SK-N-SH (cell line): ENCODE measurements around the gene ARPC5L. TPM values are rescaled to one million over a fixed set of nuclear protein-coding genes. Genes with fewer than 3 reads are reported as not detected.

ENCODE experiments used
- CTCF ChIA-PET: fragments of 300-600, 350-600 bp; formaldehyde crosslinking; extraction: SDS; loops from one replicate; lab custom pipeline; 2021; lab: Yijun Ruan, JAX
- POLR2A ChIA-PET: fragments of 350-600 bp; sonication (Branson Sonifier 250); formaldehyde crosslinking; extraction: SDS; loops from one replicate; lab custom pipeline; 2020; ENCODE audit warnings: antibody characterized with exemption, inconsistent platforms; lab: Yijun Ruan, JAX
- DNase-seq: peaks from one replicate; pipeline ENCODE4 v3.0.0; 2012
- H2AFZ ChIP-seq: fragments of 200-600 bp; sonication (generic); 2 replicates; pipeline ENCODE4 v1.8.1; 2016; ENCODE audit warnings: antibody characterized with exemption, mild to moderate bottlenecking, low read depth
- H3F3A ChIP-seq: fragments of 200-600 bp; sonication (generic); replicated peaks from 2 replicates; pipeline ENCODE3; 2016; ENCODE audit warnings: antibody characterized with exemption, mild to moderate bottlenecking; ENCODE audit not compliant: insufficient read depth
- H3K27ac ChIP-seq, 2 experiments: fragments of 200-500 bp in 1 of 2; fragments of 200-600 bp in 1 of 2; sonication (Bioruptor generic) in 1 of 2; sonication (generic), shearing (Covaris generic) in 1 of 2; 2 replicates each; pipeline versions ENCODE4 v1.5.1 to v1.6.1; 2014 to 2016; ENCODE audit warnings: low read depth in 2 of 2, inconsistent platforms in 1 of 2, low read length in 1 of 2, mild to moderate bottlenecking in 1 of 2, mixed read lengths in 1 of 2
- H3K27me3 ChIP-seq: fragments of 200-600 bp; sonication (generic), shearing (Covaris generic); 2 replicates; pipeline ENCODE4 v1.6.1; 2016; ENCODE audit warnings: mixed run types; ENCODE audit not compliant: insufficient read depth
- H3K36me3 ChIP-seq, 2 experiments: fragments of 200-500 bp in 1 of 2; fragments of 200-600 bp in 1 of 2; sonication (Bioruptor generic) in 1 of 2; sonication (generic) in 1 of 2; replicated peaks in 1 of 2; 2 replicates each; pipeline versions ENCODE3 to v1.5.1; 2014 to 2016; ENCODE audit warnings: low read length in 1 of 2, mild to moderate bottlenecking in 1 of 2; ENCODE audit not compliant: insufficient read depth in 2 of 2, control insufficient read depth in 1 of 2
- H3K4me1 ChIP-seq, 2 experiments: fragments of 200-500 bp in 1 of 2; fragments of 200-600 bp in 1 of 2; sonication (Bioruptor generic) in 1 of 2; sonication (generic), shearing (Covaris generic) in 1 of 2; 2 replicates each; pipeline versions ENCODE4 v1.5.1 to v1.6.1; 2014 to 2016; ENCODE audit warnings: low read depth in 1 of 2, low read length in 1 of 2, mixed run types in 1 of 2; ENCODE audit not compliant: insufficient read depth in 2 of 2, control insufficient read depth in 1 of 2
- H3K4me2 ChIP-seq: fragments of 200-600 bp; sonication (generic), shearing (Covaris generic); 2 replicates; pipeline ENCODE4 v1.6.1; 2017; ENCODE audit warnings: mixed run types
- H3K4me3 ChIP-seq, 2 experiments: fragments of 200-500 bp in 1 of 2; fragments of 200-600 bp in 1 of 2; sonication (Bioruptor generic) in 1 of 2; sonication (generic), shearing (Covaris generic) in 1 of 2; 2 replicates each; pipeline versions ENCODE4 v1.5.1 to v1.8.1; 2014 to 2016; ENCODE audit warnings: low read depth in 2 of 2, inconsistent platforms in 1 of 2, low read length in 1 of 2, mild to moderate bottlenecking in 1 of 2, mixed read lengths in 1 of 2, moderate library complexity in 1 of 2
- H3K79me2 ChIP-seq: fragments of 200-600 bp; sonication (generic); 2 replicates; pipeline ENCODE4 v1.8.1; 2017; ENCODE audit warnings: mild to moderate bottlenecking; ENCODE audit not compliant: insufficient read depth
- H3K9ac ChIP-seq: fragments of 200-600 bp; sonication (generic); 2 replicates; pipeline ENCODE4 v1.6.1; 2017; ENCODE audit warnings: mixed run types
- H3K9me2 ChIP-seq: fragments of 200-600 bp; sonication (generic); 2 replicates; pipeline ENCODE4 v1.6.1; 2017; ENCODE audit warnings: mixed run types
- H3K9me3 ChIP-seq: fragments of 200-600 bp; sonication (generic); 2 replicates; pipeline ENCODE4 v1.6.1; 2017; ENCODE audit warnings: mixed run types, mild to moderate bottlenecking, moderate library complexity
- H4K20me1 ChIP-seq: fragments of 200-600 bp; sonication (generic); 2 replicates; pipeline ENCODE4 v1.6.1; 2017; ENCODE audit warnings: mild to moderate bottlenecking, mixed run types; ENCODE audit not compliant: insufficient read depth
- EZH2phosphoT487 ChIP-seq: fragments of 200-600 bp; sonication (generic); IDR thresholded peaks from 2 replicates; pipeline ENCODE4 v1.6.1; 2017; ENCODE audit warnings: low read depth, mixed run types, mild to moderate bottlenecking, antibody characterized with exemption, moderate library complexity, borderline replicate concordance
- MEF2A ChIP-seq: IDR thresholded peaks from 2 replicates; pipeline ENCODE4 v1.4.0; 2012; ENCODE audit warnings: low read depth, borderline replicate concordance
- RCOR1 ChIP-seq: fragments of 150-350 bp; IDR thresholded peaks from 2 replicates; pipeline ENCODE4 v1.6.1; 2017; ENCODE audit warnings: antibody characterized with exemption, low read length
- RXRA ChIP-seq: IDR thresholded peaks from 2 replicates; pipeline ENCODE4 v1.4.0; 2012; ENCODE audit warnings: low read depth, mild to moderate bottlenecking, borderline replicate concordance
- SIN3A ChIP-seq: IDR thresholded peaks from 2 replicates; pipeline ENCODE4 v1.6.1; 2012; ENCODE audit warnings: low read depth, mild to moderate bottlenecking, low read length, moderate library complexity, borderline replicate concordance
- TCF12 ChIP-seq: IDR thresholded peaks from 2 replicates; pipeline ENCODE4 v1.4.0; 2012
- WGBS: methylation state at CpG from one replicate; pipeline ENCODE4 v1.1.6; 2017; ENCODE audit warnings: low lambda C conversion rate; 5-methylcytosine and 5-hydroxymethylcytosine counted together
- polyA plus RNA-seq, 3 experiments: library from polyadenylated mRNA; depleted of rRNA; stranded (reverse); fragments of >200 nt; gene quantifications; 2 replicates each; pipeline ENCODE4 v1.2.3, GENCODE V29; 2012
- TF ChIP-seq, protein P1 (sequence below): fragments of 200-600 bp; sonication (generic); IDR thresholded peaks from 2 replicates; pipeline ENCODE4 v1.6.1; 2017; ENCODE audit warnings: antibody characterized with exemption, mild to moderate bottlenecking, moderate library complexity
- TF ChIP-seq, protein P2 (sequence below): IDR thresholded peaks from 2 replicates; pipeline ENCODE4 v1.4.0; 2012; ENCODE audit warnings: low read depth, borderline replicate concordance

The ARPC5L gene
- polyA plus RNA-seq, 1 of the 3 experiments (the other 2 are of a cell fraction) = 73.1 TPM

GRCh38 chr9:124871156-124871561, 9.2 kb downstream of the ARPC5L start:
- H3K4me1 ChIP-seq = peaks cover 8 to 24% of the 10 kb centered on the region in 2 experiments; a peak in 3 of 4 replicates
- H3K27ac ChIP-seq = no peak overlapping the region
- WGBS = 85% methylated on average over 9 of the region's 11 CpGs
- no peaks in the 10 kb centered on the region for H3K9me2 ChIP-seq
- ChIA-PET POLR2A (interaction anchor here (1.2 kb wide), 1 partner anchor 10 kb away, joined by 3 read pairs; no protein-coding TSS in a partner anchor), CTCF (interaction anchor here (1.0 to 1.2 kb wide), 2 partner anchors 18 to 272 kb away, joined by 3 to 4 read pairs; partner anchors contain the start of genes SCAI and WDR38)
- H3K9me3 ChIP-seq = no peaks in the 10 kb centered on the region
- peak overlapping the region; percentile 85 to 94; a peak in 2 of 4 replicates for H3K4me3 ChIP-seq
- H3K36me3 ChIP-seq = peaks cover 12 to 37% of the 10 kb centered on the region in 2 experiments
- H3K4me2 ChIP-seq = peak overlapping the region; percentile 87
- DNase-seq = no peak
- peaks cover 3% of the 10 kb centered on the region for H3F3A ChIP-seq
- no peak for TF ChIP-seq MEF2A
- H3K27me3 ChIP-seq = no peaks in the 10 kb centered on the region
- H2AFZ ChIP-seq = no peak overlapping the region
- peaks cover 40% of the 10 kb centered on the region for H4K20me1 ChIP-seq
- no peak overlapping the region for H3K9ac ChIP-seq
- peaks cover 91% of the 10 kb centered on the region for H3K79me2 ChIP-seq

DNA sequence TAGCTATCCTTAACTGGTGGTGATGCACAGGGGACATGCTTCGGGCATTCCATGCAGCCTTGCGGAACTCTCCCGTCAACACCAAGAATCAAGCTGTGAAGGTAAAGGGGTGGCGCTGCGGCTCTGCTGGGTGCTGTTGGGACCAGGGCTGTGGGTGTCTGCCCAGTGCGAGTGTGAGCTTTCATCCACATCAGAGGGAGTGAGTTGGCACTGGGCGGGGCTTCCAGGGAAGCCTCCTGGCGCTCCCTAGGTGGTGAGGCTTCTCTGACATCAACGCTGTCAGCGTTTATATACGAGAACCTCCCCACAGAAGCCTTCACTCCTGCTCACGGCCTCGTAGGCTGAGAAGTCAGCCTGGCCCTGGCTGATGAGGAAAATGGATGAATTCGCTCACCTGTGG, 11.7 kb downstream of the ARPC5L start:
- Histone ChIP-seq H3K4me3 (no peak overlapping the region), H3K27me3 (no peaks in the 10 kb centered on the region), H3K79me2 (peaks cover 82% of the 10 kb centered on the region), H4K20me1 (peaks cover 45% of the 10 kb centered on the region), H3K9me2 (no peaks in the 10 kb centered on the region), H3K4me1 (peaks cover 8 to 17% of the 10 kb centered on the region in 2 experiments; a peak in 3 of 4 replicates), H3F3A (peaks cover 12% of the 10 kb centered on the region), H3K9ac (no peak overlapping the region), H3K27ac (no peak overlapping the region), H3K36me3 (peaks cover 29 to 61% of the 10 kb centered on the region in 2 experiments), H3K4me2 (no peak overlapping the region), H2AFZ (no peak overlapping the region), H3K9me3 (no peaks in the 10 kb centered on the region)
- WGBS = 88% methylated on average over 10 of the region's 14 CpGs
- DNase-seq = no peak
- no peak for TF ChIP-seq EZH2phosphoT487
- TF ChIP-seq, protein P1, sequence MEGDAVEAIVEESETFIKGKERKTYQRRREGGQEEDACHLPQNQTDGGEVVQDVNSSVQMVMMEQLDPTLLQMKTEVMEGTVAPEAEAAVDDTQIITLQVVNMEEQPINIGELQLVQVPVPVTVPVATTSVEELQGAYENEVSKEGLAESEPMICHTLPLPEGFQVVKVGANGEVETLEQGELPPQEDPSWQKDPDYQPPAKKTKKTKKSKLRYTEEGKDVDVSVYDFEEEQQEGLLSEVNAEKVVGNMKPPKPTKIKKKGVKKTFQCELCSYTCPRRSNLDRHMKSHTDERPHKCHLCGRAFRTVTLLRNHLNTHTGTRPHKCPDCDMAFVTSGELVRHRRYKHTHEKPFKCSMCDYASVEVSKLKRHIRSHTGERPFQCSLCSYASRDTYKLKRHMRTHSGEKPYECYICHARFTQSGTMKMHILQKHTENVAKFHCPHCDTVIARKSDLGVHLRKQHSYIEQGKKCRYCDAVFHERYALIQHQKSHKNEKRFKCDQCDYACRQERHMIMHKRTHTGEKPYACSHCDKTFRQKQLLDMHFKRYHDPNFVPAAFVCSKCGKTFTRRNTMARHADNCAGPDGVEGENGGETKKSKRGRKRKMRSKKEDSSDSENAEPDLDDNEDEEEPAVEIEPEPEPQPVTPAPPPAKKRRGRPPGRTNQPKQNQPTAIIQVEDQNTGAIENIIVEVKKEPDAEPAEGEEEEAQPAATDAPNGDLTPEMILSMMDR = no peak
- no peak for TF ChIP-seq RCOR1
- TF ChIP-seq, protein P2, sequence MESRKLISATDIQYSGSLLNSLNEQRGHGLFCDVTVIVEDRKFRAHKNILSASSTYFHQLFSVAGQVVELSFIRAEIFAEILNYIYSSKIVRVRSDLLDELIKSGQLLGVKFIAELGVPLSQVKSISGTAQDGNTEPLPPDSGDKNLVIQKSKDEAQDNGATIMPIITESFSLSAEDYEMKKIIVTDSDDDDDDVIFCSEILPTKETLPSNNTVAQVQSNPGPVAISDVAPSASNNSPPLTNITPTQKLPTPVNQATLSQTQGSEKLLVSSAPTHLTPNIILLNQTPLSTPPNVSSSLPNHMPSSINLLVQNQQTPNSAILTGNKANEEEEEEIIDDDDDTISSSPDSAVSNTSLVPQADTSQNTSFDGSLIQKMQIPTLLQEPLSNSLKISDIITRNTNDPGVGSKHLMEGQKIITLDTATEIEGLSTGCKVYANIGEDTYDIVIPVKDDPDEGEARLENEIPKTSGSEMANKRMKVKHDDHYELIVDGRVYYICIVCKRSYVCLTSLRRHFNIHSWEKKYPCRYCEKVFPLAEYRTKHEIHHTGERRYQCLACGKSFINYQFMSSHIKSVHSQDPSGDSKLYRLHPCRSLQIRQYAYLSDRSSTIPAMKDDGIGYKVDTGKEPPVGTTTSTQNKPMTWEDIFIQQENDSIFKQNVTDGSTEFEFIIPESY = no peak
- no peak for TF ChIP-seq SIN3A
- TF ChIP-seq TCF12 = no peak
- no peak for TF ChIP-seq RXRA
- ChIA-PET POLR2A (interaction anchor here (0.6 kb wide), 1 partner anchor 18 kb away, joined by 3 read pairs; no protein-coding TSS in a partner anchor), CTCF (interaction anchor here (1.6 kb wide), 1 partner anchor 21 kb away, joined by 6 read pairs; the partner anchor contains the start of gene WDR38)
